ENCODE results near the gene ALMS1. TPM values are rescaled to one million over a fixed set of nuclear protein-coding genes. Genes with fewer than 3 reads are reported as not detected.

The ALMS1 gene
- total and polyA plus RNA-seq, 9 of the 15 experiments (the other 6 are each of a cell fraction or from before 2014, with no cell fraction given): 1.4 to 26.3 (median 13.6) TPM

DNA sequence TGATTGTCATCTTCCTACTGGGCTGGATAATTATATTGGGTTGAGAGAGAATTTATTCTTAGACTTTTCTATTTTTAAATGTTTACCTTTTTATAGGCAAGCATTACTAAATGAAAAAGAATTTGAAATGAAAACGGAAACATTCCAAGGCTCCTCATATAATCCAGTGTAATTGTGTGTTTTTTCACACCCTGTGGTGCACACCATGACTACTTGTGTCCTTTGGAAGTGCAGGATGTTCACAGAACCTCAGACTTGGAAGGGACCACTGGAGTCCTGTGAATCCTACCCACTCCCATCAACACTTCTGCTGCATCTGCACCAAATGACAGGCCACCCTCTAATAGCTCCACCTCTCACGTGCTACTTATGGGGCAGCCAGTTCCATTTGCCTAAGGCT lies 208.6 kb downstream of the ALMS1 start:
- TF ChIP-seq ZNF224 (CRISPR knock-in tag; IDR thresholded peaks at IDR 0.05) (no peak), EP400 (IDR thresholded peaks at IDR 0.05) (no peak), BHLHE40 (IDR thresholded peaks at IDR 0.05; ENCODE audit: low read length) (0 out of 2 replicates have a peak, but pooled peaks have one; percentile 11), SIX5 (IDR thresholded peaks at IDR 0.05; ENCODE audit: borderline replicate concordance in 1 of 2, insufficient read depth in 1 of 2, low read depth in 1 of 2, low read length in 2 of 2) (no peak)
- H3K4me1 ChIP-seq (replicated peaks in 1 of 2; ENCODE audit: control insufficient read depth in 2 of 2, insufficient read depth in 2 of 2, low read length in 2 of 2): no peaks in the 10 kb centered on the region
- in situ Hi-C loops (cut with MboI) (no loop called here), intact Hi-C loops (cut with micrococcal nuclease) (no loop called here)
- H3K27me3 ChIP-seq (ENCODE audit: control insufficient read depth in 2 of 2, insufficient read depth in 2 of 2, low read length in 2 of 2): no peaks in the 10 kb centered on the region
- FAIRE-seq (no peak), DNase-seq (ENCODE audit: extremely low read depth in 1 of 4, low spot score in 3 of 4) (no peak), ATAC-seq (no peak)
- no peak overlapping the region for H3K9ac ChIP-seq (ENCODE audit: insufficient read depth in 1 of 2, low read depth in 2 of 2, low read length in 2 of 2)
- H3K36me3 ChIP-seq (ENCODE audit: control insufficient read depth, insufficient read depth, low read length): no peaks in the 10 kb centered on the region
- no peak overlapping the region for H3K27ac ChIP-seq (ENCODE audit: extremely low read depth, low read depth, low read length)
- no peaks in the 10 kb centered on the region for H4K20me1 ChIP-seq (replicated peaks; ENCODE audit: control insufficient read depth, insufficient read depth, low read length)
- no peak overlapping the region for H3K4me3 ChIP-seq
- WGBS (ENCODE audit: insufficient coverage, low coverage, missing lambda C conversion rate): 0% methylated on average over 2 of the region's 2 CpGs
- CTCF ChIA-PET (ENCODE audit: low intra/inter-chr PET ratio): no interaction called here
- no peak overlapping the region for H2AFZ ChIP-seq (ENCODE audit: low read depth, low read length)
- H3K4me2 ChIP-seq (ENCODE audit: insufficient read depth, low read length): no peak overlapping the region
- BruUV-seq (replicated peaks): no TSS peak
- POLR2A ChIA-PET: interaction anchor here (0.6 kb wide), 1 partner anchor 43 kb away, joined by 4 read pairs; no protein-coding TSS in a partner anchor
- no peaks in the 10 kb centered on the region for H3K79me2 ChIP-seq (ENCODE audit: control insufficient read depth, insufficient read depth, low read length)
- H3K9me3 ChIP-seq (replicated peaks; ENCODE audit: control insufficient read depth, insufficient read depth, low read depth, low read length): no peaks in the 10 kb centered on the region
- no peaks in the 10 kb centered on the region for H3K9me1 ChIP-seq (ENCODE audit: control insufficient read depth, insufficient read depth, low read length)

DNA sequence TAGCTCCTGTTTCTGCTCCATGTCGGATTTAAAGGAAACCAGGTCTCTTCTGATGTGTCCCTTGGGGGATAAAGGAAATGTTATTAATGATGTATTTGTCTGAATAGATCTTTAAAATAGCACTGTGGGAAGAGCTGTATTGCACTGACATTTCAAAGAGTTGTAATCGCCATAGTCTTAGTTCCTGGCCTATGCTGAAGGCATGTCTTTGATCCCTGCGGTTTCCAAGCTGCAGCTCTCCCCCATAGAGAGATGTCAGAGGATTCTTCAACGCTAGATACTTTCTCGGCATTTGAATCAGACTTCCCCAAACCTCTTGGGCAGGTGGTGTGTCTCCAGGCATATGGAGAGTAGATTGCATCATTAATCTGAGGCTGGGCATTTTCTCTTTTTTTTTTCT lies 216.1 kb downstream of the ALMS1 start:
- FAIRE-seq: peak; percentile 37
- no peak for TF ChIP-seq CEBPG (CRISPR knock-in tag; IDR thresholded peaks at IDR 0.05)
- TF ChIP-seq CEBPG (tag; conservative IDR thresholded peaks at IDR 0.05 in 1 of 2, IDR thresholded peaks at IDR 0.05 in 1 of 2): 0 out of 4 replicates have a peak, but pooled peaks of 1 of the 2 experiments have one; percentile 18
- TF ChIP-seq, protein P1, sequence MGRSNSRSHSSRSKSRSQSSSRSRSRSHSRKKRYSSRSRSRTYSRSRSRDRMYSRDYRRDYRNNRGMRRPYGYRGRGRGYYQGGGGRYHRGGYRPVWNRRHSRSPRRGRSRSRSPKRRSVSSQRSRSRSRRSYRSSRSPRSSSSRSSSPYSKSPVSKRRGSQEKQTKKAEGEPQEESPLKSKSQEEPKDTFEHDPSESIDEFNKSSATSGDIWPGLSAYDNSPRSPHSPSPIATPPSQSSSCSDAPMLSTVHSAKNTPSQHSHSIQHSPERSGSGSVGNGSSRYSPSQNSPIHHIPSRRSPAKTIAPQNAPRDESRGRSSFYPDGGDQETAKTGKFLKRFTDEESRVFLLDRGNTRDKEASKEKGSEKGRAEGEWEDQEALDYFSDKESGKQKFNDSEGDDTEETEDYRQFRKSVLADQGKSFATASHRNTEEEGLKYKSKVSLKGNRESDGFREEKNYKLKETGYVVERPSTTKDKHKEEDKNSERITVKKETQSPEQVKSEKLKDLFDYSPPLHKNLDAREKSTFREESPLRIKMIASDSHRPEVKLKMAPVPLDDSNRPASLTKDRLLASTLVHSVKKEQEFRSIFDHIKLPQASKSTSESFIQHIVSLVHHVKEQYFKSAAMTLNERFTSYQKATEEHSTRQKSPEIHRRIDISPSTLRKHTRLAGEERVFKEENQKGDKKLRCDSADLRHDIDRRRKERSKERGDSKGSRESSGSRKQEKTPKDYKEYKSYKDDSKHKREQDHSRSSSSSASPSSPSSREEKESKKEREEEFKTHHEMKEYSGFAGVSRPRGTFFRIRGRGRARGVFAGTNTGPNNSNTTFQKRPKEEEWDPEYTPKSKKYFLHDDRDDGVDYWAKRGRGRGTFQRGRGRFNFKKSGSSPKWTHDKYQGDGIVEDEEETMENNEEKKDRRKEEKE (IDR thresholded peaks at IDR 0.05; ENCODE audit: borderline replicate concordance in 1 of 2, control insufficient read depth in 1 of 2, low read depth in 2 of 2, low read length in 1 of 2): no peak
- 38% methylated on average over 5 of the region's 5 CpGs for WGBS (ENCODE audit: insufficient coverage, low coverage, missing lambda C conversion rate)
- Histone ChIP-seq H3K36me3 (ENCODE audit: control insufficient read depth, insufficient read depth, low read length) (0 out of 3 replicates have a peak, but pooled peaks cover 2% of the 10 kb centered on the region), H3K79me2 (ENCODE audit: control insufficient read depth, insufficient read depth, low read length) (no peaks in the 10 kb centered on the region), H3K27ac (ENCODE audit: extremely low read depth, low read depth, low read length) (no peak overlapping the region), H2AFZ (ENCODE audit: low read depth, low read length) (no peak overlapping the region), H3K9me3 (replicated peaks; ENCODE audit: control insufficient read depth, insufficient read depth, low read depth, low read length) (no peaks in the 10 kb centered on the region), H3K4me2 (ENCODE audit: insufficient read depth, low read length) (no peak overlapping the region), H3K4me1 (replicated peaks in 1 of 2; ENCODE audit: control insufficient read depth in 2 of 2, insufficient read depth in 2 of 2, low read length in 2 of 2) (no peaks in the 10 kb centered on the region), H3K4me3 (no peak overlapping the region), H3K9ac (ENCODE audit: insufficient read depth in 1 of 2, low read depth in 2 of 2, low read length in 2 of 2) (no peak overlapping the region), H4K20me1 (replicated peaks; ENCODE audit: control insufficient read depth, insufficient read depth, low read length) (no peaks in the 10 kb centered on the region; the same call in 1 of the 2 replicates), H3K9me1 (ENCODE audit: control insufficient read depth, insufficient read depth, low read length) (no peaks in the 10 kb centered on the region), H3K27me3 (ENCODE audit: control insufficient read depth in 2 of 2, insufficient read depth in 2 of 2, low read length in 2 of 2) (no peaks in the 10 kb centered on the region)
- in situ Hi-C loops (cut with MboI): no loop called here
- POLR2A ChIA-PET: no interaction called here
- no peak for ATAC-seq
- intact Hi-C loops (cut with micrococcal nuclease): no loop called here
- CTCF ChIA-PET (ENCODE audit: low intra/inter-chr PET ratio): no interaction called here
- DNase-seq (ENCODE audit: extremely low read depth in 1 of 4, low spot score in 3 of 4): no peak
- BruUV-seq (replicated peaks): no TSS peak

Data from K562 (cell line).